Stomach (tissue), 9 donors: ENCODE data around the gene MED15. TPM values are rescaled to one million over a fixed set of nuclear protein-coding genes. Genes with fewer than 3 reads are reported as not detected.

ENCODE experiments used
- DNase-seq, 2 donors: peaks; one replicate each; pipeline versions ENCODE4 v3.0.0 to v3.0.0-alpha.2; 2013 to 2019
- H3K27ac ChIP-seq, 5 donors: fragments of 200-600 bp in 4 of 5; sonication (generic) in 4 of 5; one replicate each; pipeline ENCODE4 v1.5.1; 2013 to 2019; ENCODE audit warnings: mild to moderate bottlenecking in 1 of 5, moderate library complexity in 1 of 5
- H3K27me3 ChIP-seq, 3 donors: fragments of 200-600 bp; sonication (generic); one replicate each; pipeline ENCODE4 v1.5.1; 2017 to 2019; ENCODE audit warnings: mixed run types in 1 of 3
- H3K36me3 ChIP-seq, 4 donors: fragments of 200-600 bp; sonication (generic); 1 replicate in 3 of 4; 2 replicates in 1 of 4; pipeline ENCODE4 v1.5.1; 2016 to 2019
- H3K4me1 ChIP-seq, 4 donors: fragments of 200-600 bp; sonication (generic); one replicate each; pipeline ENCODE4 v1.5.1; 2016 to 2019
- H3K4me3 ChIP-seq, 4 donors: fragments of 200-600 bp; sonication (generic) in 3 of 4; one replicate each; pipeline ENCODE4 v1.5.1; 2016 to 2019; ENCODE audit warnings: mild to moderate bottlenecking in 1 of 4
- H3K9me3 ChIP-seq, 4 donors: fragments of 200-600 bp; sonication (generic); one replicate each; pipeline ENCODE4 v1.5.1; 2016 to 2019
- EP300 ChIP-seq: sonication (generic); formaldehyde crosslinking; IDR thresholded peaks from one replicate; pipeline ENCODE4 v1.6.1; 2017; ENCODE audit warnings: antibody characterized with exemption
- POLR2A ChIP-seq, 4 donors: fragments of 450-650 bp; IDR thresholded peaks; one replicate each; pipeline ENCODE4 v1.6.1; 2016; ENCODE audit warnings: antibody characterized with exemption in 4 of 4, control low read depth in 2 of 4, mild to moderate bottlenecking in 1 of 4, moderate library complexity in 1 of 4
- POLR2AphosphoS5 ChIP-seq, 3 donors: sonication (generic); formaldehyde crosslinking; IDR thresholded peaks; one replicate each; pipeline ENCODE4 v1.6.1; 2016; ENCODE audit warnings: antibody characterized with exemption in 3 of 3
- WGBS, 5 donors: extraction: QIAGEN DNeasy Blood & Tissue Kit in 3 of 5; methylation state at CpG; one replicate each; pipeline versions ENCODE4 v1.1.5 to v1.1.7; 2013 to 2018; 5-methylcytosine and 5-hydroxymethylcytosine counted together
- intact Hi-C: fragments of 100-400 bp; cut with DNase I; formaldehyde crosslinking; loops from one replicate; pipeline ENCODE4 v1.15.1; 2023; ENCODE audit warnings: low total_unique reads
- polyA plus RNA-seq, 3 donors: library from polyadenylated mRNA; stranded (reverse); fragments of 200-250 nt; gene quantifications; one replicate each; pipeline ENCODE4 v1.2.3, GENCODE V29; 2013
- total RNA-seq, 5 donors: library from RNA; depleted of rRNA; stranded (reverse); fragments of >200 nt; gene quantifications; one replicate each; pipeline versions ENCODE4 v1.1.0 to v1.2.3, GENCODE V29; 2014 to 2016
- TF ChIP-seq, protein P1 (sequence below), 7 experiments: fragments of 450-650 bp in 4 of 7; fragments of 200-600 bp in 3 of 7; sonication (generic) in 3 of 7; IDR thresholded peaks; one replicate each; pipeline ENCODE4 v1.5.1; 2016 to 2019; ENCODE audit warnings: antibody characterized with exemption in 7 of 7, control low read depth in 2 of 7, mild to moderate bottlenecking in 1 of 7
- donor health status: healthy with polysubstance abuse.
- donor health status: Bipolar disorder and iron deficiency.
- donor health status: healthy.

The MED15 gene
- total and polyA plus RNA-seq, 8 donors, result 28.3 to 289 (median 69.6) TPM

DNA sequence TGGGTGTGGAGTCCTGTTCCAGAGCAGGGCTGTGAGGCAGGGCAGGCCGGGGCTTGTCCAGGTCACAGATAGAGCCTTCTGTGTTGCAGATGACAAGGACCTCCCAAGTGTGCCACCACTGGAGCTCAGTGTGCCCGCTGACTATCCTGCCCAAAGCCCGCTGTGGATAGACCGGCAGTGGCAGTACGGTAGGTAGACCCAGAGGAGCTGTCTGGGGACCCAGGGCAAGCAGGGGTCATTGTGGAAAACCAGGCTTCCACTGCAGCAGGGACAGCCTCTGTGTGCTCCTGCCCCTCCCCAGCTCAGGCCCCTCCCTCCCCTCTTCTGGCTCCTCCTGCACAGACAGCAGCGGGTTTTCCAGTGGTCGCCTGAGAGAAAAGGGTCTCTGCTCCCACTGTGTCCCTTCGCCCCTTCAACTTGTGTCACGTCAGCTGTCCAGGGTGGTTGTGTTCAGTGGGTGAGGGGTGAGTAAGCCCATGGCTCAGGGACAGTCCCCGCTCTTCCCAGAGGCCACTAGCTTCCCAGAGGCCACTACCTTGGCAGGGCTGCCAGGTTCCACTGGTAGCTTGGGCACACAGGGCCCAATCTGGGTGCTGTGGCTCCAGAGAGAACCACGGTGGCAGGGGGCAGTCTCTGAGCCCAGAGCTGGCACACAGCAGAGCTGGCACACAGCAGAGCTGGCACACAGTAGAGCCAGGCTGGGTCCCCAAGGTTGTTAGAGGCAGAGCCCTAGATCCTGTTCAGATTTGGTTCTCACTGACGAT is 78.4 kb downstream of the MED15 start:
- 89 to 94% (median 92%) methylated on average over 8 to 12 of the region's 12 CpGs for WGBS, 5 donors
- no peaks in the 10 kb centered on the region for H3K4me1 ChIP-seq
- intact Hi-C loops, result no loop called here
- H3K27me3 ChIP-seq, result no peaks in the 10 kb centered on the region
- no peak overlapping the region for H3K27ac ChIP-seq
- DNase-seq, result no peak
- H3K9me3 ChIP-seq, result no peaks in the 10 kb centered on the region
- H3K36me3 ChIP-seq, result peaks cover 55 to 76% (median 76%) of the 10 kb centered on the region in 4 donors
- TF ChIP-seq, protein P1, sequence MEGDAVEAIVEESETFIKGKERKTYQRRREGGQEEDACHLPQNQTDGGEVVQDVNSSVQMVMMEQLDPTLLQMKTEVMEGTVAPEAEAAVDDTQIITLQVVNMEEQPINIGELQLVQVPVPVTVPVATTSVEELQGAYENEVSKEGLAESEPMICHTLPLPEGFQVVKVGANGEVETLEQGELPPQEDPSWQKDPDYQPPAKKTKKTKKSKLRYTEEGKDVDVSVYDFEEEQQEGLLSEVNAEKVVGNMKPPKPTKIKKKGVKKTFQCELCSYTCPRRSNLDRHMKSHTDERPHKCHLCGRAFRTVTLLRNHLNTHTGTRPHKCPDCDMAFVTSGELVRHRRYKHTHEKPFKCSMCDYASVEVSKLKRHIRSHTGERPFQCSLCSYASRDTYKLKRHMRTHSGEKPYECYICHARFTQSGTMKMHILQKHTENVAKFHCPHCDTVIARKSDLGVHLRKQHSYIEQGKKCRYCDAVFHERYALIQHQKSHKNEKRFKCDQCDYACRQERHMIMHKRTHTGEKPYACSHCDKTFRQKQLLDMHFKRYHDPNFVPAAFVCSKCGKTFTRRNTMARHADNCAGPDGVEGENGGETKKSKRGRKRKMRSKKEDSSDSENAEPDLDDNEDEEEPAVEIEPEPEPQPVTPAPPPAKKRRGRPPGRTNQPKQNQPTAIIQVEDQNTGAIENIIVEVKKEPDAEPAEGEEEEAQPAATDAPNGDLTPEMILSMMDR (IDR thresholded peaks at IDR 0.05), result no peak
- no peak for TF ChIP-seq EP300
- no peak for TF ChIP-seq POLR2A (IDR thresholded peaks at IDR 0.05)
- no peak for TF ChIP-seq POLR2AphosphoS5 (IDR thresholded peaks at IDR 0.05)
- H3K4me3 ChIP-seq, result no peak overlapping the region

DNA sequence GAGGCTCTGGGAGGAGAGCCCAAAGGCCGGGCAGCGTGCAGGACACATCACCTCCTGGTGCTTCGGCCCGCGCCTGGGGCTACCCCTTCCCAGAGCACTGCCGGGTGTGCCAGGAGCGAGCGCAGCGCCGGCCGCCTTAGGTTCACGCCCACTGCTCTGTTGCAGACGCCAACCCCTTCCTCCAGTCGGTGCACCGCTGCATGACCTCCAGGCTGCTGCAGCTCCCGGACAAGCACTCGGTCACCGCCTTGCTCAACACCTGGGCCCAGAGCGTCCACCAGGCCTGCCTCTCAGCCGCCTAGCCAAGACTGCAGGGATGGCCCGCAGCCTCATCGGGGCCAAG is 79.0 kb downstream of the MED15 start:
- DNase-seq, result no peak
- WGBS, 5 donors, result 90 to 94% (median 93%) methylated on average over 15 to 22 of the region's 22 CpGs; no CpG with 5 or more reads in 1 of the 5 donors
- Histone ChIP-seq H3K27me3 (no peaks in the 10 kb centered on the region), H3K9me3 (no peaks in the 10 kb centered on the region), H3K4me3 (no peak overlapping the region), H3K36me3 (peaks cover 55 to 71% (median 70%) of the 10 kb centered on the region in 4 donors), H3K4me1 (no peaks in the 10 kb centered on the region), H3K27ac (no peak overlapping the region)
- intact Hi-C loops, result no loop called here
- no peak for TF ChIP-seq POLR2A (IDR thresholded peaks at IDR 0.05)
- TF ChIP-seq, protein P1 (IDR thresholded peaks at IDR 0.05), result no peak
- no peak for TF ChIP-seq POLR2AphosphoS5 (IDR thresholded peaks at IDR 0.05)
- TF ChIP-seq EP300, result no peak

DNA sequence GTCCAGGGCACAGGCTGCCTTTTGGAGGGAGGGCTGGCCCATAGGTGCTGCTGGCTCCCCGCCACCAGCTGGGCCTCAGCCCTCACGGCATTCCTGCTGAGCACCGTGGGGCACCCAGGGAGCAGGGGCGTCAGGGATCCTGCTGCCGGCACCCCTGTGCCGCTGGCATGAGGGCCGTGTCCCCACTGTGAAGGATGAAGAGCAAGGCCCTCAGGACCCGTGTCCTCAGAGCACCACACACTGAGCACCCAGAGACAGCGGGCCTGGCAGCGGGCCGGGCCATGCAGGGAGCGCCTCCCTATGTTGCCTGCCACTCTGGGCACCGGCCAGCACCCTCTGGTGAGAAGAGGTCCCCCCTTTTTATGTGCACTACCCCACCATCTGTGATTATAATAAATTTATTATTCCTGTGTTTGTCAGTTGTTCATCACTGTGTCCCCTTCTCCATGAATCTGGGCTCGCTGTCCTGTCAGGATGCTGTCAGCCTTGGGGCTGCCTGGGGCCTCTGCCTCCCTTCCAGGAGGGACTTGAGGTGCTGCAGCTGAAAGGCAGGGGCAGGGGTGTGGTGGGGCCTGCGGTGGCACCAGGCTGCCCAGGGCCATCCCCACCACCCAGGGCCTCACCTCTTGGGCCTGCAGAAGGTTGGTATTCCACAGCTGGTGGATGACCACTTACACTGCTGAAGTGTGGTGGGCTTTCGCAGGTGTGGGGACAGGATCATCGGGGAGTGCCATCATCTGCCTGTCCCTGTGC is 80.0 kb downstream of the MED15 start:
- no peak for DNase-seq
- Histone ChIP-seq H3K36me3 (peaks cover 54 to 61% (median 60%) of the 10 kb centered on the region in 4 donors), H3K4me1 (no peaks in the 10 kb centered on the region), H3K4me3 (no peak overlapping the region), H3K9me3 (no peaks in the 10 kb centered on the region), H3K27me3 (no peaks in the 10 kb centered on the region), H3K27ac (no peak overlapping the region)
- 83 to 91% (median 87%) methylated on average over 14 to 17 of the region's 17 CpGs for WGBS, 5 donors
- intact Hi-C loops, result no loop called here
- TF ChIP-seq POLR2A (IDR thresholded peaks at IDR 0.05), result no peak
- no peak for TF ChIP-seq EP300
- no peak for TF ChIP-seq POLR2AphosphoS5 (IDR thresholded peaks at IDR 0.05)
- TF ChIP-seq, protein P1 (IDR thresholded peaks at IDR 0.05), result no peak

DNA sequence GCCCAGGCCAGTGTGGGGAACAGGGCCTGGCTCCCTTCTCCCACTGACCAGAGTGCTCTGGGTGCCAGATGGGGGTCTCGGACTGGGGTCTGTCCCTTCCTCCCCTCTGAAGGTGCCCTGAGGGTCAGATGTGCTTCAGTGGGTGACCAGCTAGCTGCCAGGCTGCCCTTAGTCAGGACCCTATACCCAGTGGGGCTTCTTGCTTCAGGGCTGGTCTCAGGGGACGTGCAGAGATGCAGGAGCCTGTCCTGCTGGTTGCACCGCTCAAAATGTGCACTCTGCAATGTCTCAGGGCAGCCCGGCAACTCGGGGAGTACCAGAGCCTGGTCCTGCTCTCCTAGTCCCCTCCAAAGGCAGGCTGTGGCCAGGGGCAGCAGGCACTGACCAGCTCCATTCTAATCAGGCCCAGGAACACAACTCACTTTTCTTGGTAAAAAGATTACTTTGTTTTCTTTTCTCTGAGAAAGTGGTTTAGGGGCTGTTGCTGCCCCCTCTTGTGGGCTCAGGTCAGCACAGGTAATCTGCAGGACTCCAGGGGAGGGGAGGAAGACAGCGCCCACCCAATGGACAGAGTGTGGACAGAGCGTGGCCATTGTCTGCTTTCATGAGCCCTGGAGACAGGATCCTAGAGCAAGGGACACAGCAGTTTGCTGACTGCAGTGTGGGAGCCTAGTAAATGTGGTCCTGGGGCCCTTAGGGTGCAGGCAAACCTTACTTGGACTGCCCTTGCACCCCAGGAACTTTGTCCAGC is 80.9 kb downstream of the MED15 start:
- H3K27me3 ChIP-seq, result no peaks in the 10 kb centered on the region
- no peaks in the 10 kb centered on the region for H3K9me3 ChIP-seq
- DNase-seq, result no peak
- TF ChIP-seq POLR2A (IDR thresholded peaks at IDR 0.05) (no peak), POLR2AphosphoS5 (IDR thresholded peaks at IDR 0.05) (no peak), EP300 (no peak)
- TF ChIP-seq, protein P1 (IDR thresholded peaks at IDR 0.05), result no peak
- intact Hi-C loops, result no loop called here
- 61 to 80% (median 75%) methylated on average over 4 to 7 of the region's 7 CpGs for WGBS, 5 donors
- H3K27ac ChIP-seq, result no peak overlapping the region
- no peaks in the 10 kb centered on the region for H3K4me1 ChIP-seq
- H3K4me3 ChIP-seq, result no peak overlapping the region
- H3K36me3 ChIP-seq, result peaks cover 45 to 52% (median 52%) of the 10 kb centered on the region in 4 donors
